Astrocyte of the hippocampus (primary cell): ENCODE results near the gene IGFN1.
A peak's percentile ranks its signal among the peaks of the same experiment; 100 is the strongest.
"Not testable (repeated sequence)": the region's sequence is repeated elsewhere in the genome, so short reads cannot be mapped to it uniquely, and the experiment has no call there.

Source experiments
- DNase-seq: peaks from one replicate; pipeline ENCODE4 v3.0.0; 2011; ENCODE audit warnings: low read depth, low spot score

The IGFN1 gene

GRCh38 chr1:201248721-201249559, 58.3 kb downstream of the IGFN1 start:
- no peak for DNase-seq

GRCh38 chr1:201250326-201251011, 59.8 kb downstream of the IGFN1 start:
- no peak for DNase-seq

- DNase-seq: no peak
These were observed 60.8 kb downstream of the IGFN1 start for GRCh38 chr1:201251411-201251810.

- no peak for DNase-seq
These were observed 61.3 kb downstream of the IGFN1 start for GRCh38 chr1:201251851-201252430.

GRCh38 chr1:201252944-201253371, 62.3 kb downstream of the IGFN1 start:
- no peak for DNase-seq

GRCh38 chr1:201253411-201253810, 62.8 kb downstream of the IGFN1 start:
- DNase-seq: no peak

GRCh38 chr1:201253906-201254624, 63.4 kb downstream of the IGFN1 start:
- no peak for DNase-seq

- DNase-seq: peak; percentile 69
These were observed 64.2 kb downstream of the IGFN1 start for GRCh38 chr1:201254625-201255478.

- DNase-seq: no peak
These were observed 65.1 kb downstream of the IGFN1 start for GRCh38 chr1:201255479-201256362.

- not testable (repeated sequence) for DNase-seq
These were observed 67.5 kb downstream of the IGFN1 start for GRCh38 chr1:201258132-201258531.

GRCh38 chr1:201258763-201259230, 68.2 kb downstream of the IGFN1 start:
- DNase-seq: no peak

- peak; percentile 50 for DNase-seq
These were observed 69.0 kb downstream of the IGFN1 start for GRCh38 chr1:201259476-201260235.

GRCh38 chr1:201260236-201260590, 69.6 kb downstream of the IGFN1 start:
- no peak for DNase-seq

- DNase-seq: no peak
These were observed 70.2 kb downstream of the IGFN1 start for GRCh38 chr1:201260648-201261311.

- no peak for DNase-seq
These were observed 71.3 kb downstream of the IGFN1 start for GRCh38 chr1:201261771-201262547.

- DNase-seq: no peak
These were observed 72.5 kb downstream of the IGFN1 start for GRCh38 chr1:201262963-201263608.

GRCh38 chr1:201264072-201264471, 73.4 kb downstream of the IGFN1 start:
- DNase-seq: no peak
